ENCODE results near the gene KRTAP5-6. TPM values are rescaled to one million over a fixed set of nuclear protein-coding genes. Genes with fewer than 3 reads are reported as not detected.

Gene KRTAP5-6
- total RNA-seq, 1 donor from 2014 or later = not detected

- FAIRE-seq = peak; percentile 52
- no peak for DNase-seq (ENCODE audit: low read depth)
- Histone ChIP-seq H3K4me3 (ENCODE audit: low read depth, low read length) (no peak overlapping the region), H3K36me3 (ENCODE audit: control insufficient read depth, insufficient read depth, low read length) (no peaks in the 10 kb centered on the region), H3K27me3 (ENCODE audit: control insufficient read depth, insufficient read depth, low read length) (no peaks in the 10 kb centered on the region)
- TF ChIP-seq, protein P1, sequence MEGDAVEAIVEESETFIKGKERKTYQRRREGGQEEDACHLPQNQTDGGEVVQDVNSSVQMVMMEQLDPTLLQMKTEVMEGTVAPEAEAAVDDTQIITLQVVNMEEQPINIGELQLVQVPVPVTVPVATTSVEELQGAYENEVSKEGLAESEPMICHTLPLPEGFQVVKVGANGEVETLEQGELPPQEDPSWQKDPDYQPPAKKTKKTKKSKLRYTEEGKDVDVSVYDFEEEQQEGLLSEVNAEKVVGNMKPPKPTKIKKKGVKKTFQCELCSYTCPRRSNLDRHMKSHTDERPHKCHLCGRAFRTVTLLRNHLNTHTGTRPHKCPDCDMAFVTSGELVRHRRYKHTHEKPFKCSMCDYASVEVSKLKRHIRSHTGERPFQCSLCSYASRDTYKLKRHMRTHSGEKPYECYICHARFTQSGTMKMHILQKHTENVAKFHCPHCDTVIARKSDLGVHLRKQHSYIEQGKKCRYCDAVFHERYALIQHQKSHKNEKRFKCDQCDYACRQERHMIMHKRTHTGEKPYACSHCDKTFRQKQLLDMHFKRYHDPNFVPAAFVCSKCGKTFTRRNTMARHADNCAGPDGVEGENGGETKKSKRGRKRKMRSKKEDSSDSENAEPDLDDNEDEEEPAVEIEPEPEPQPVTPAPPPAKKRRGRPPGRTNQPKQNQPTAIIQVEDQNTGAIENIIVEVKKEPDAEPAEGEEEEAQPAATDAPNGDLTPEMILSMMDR (IDR thresholded peaks at IDR 0.05; ENCODE audit: insufficient read depth, low read length, severe bottlenecking) = no peak
Observed at GRCh38 chr11:1673446-1674172, 23.4 kb upstream of the KRTAP5-6 start.

DNA sequence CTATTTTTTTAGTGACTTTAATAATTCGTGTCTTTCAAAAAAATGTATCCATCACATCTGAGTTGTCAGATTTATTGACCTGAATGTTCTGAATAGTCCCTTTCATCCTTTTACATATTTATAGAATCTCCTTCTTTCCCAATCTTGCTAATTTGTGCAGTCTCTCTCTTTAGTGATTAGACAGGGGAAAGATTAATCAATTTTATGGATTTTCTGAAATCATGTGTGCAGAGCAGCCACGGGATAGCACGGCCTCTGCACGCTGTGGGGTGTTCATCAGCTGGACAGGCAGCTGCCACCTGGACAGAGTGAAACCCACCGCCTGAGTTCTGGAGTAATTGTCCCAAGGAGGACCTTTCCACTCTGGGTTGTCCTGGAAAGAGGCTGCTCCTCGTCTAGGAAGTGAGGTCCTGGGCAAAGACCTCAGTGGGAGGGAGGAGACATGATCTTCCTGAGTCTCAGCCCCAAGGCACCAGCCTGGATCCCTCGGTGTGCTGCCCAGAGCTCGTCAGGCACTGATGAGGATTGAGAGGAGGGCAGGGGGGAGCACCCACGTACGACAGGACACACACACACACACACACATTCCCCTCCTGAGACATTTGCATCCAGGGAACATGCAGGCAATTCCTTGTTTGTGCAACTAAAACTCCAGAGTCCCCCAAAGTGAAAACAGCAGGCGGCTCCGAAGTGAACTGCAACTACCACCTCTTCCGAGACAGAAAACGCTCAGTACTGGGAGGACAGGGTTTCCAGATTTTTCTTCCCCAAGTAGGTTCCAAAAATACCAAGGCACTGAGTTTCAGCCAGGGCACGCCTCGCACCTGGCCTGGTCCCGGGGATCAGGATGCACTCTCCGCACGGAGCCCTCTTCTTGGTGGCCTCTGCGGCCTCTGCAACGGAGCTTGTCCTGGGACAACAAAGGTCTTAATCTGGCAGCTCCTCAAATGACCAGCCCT lies 22.5 kb upstream of the KRTAP5-6 start:
- Histone ChIP-seq H3K4me3 (ENCODE audit: low read depth, low read length) (no peak overlapping the region), H3K36me3 (ENCODE audit: control insufficient read depth, insufficient read depth, low read length) (no peaks in the 10 kb centered on the region), H3K27me3 (ENCODE audit: control insufficient read depth, insufficient read depth, low read length) (no peaks in the 10 kb centered on the region)
- no peak for DNase-seq (ENCODE audit: low read depth)
- TF ChIP-seq, protein P1 (IDR thresholded peaks at IDR 0.05; ENCODE audit: insufficient read depth, low read length, severe bottlenecking) = no peak
- FAIRE-seq = no peak

GRCh38 chr11:1675536-1676228 lies 21.3 kb upstream of the KRTAP5-6 start:
- H3K36me3 ChIP-seq (ENCODE audit: control insufficient read depth, insufficient read depth, low read length) = no peaks in the 10 kb centered on the region
- no peak for FAIRE-seq
- H3K27me3 ChIP-seq (ENCODE audit: control insufficient read depth, insufficient read depth, low read length) = no peaks in the 10 kb centered on the region
- DNase-seq (ENCODE audit: low read depth) = no peak
- H3K4me3 ChIP-seq (ENCODE audit: low read depth, low read length) = no peak overlapping the region
- TF ChIP-seq, protein P1 (IDR thresholded peaks at IDR 0.05; ENCODE audit: insufficient read depth, low read length, severe bottlenecking) = no peak

GRCh38 chr11:1676229-1676740 lies 20.7 kb upstream of the KRTAP5-6 start:
- no peaks in the 10 kb centered on the region for H3K27me3 ChIP-seq (ENCODE audit: control insufficient read depth, insufficient read depth, low read length)
- H3K36me3 ChIP-seq (ENCODE audit: control insufficient read depth, insufficient read depth, low read length) = no peaks in the 10 kb centered on the region
- H3K4me3 ChIP-seq (ENCODE audit: low read depth, low read length) = no peak overlapping the region
- TF ChIP-seq, protein P1 (IDR thresholded peaks at IDR 0.05; ENCODE audit: insufficient read depth, low read length, severe bottlenecking) = no peak
- FAIRE-seq (no peak), DNase-seq (ENCODE audit: low read depth) (no peak)

DNA sequence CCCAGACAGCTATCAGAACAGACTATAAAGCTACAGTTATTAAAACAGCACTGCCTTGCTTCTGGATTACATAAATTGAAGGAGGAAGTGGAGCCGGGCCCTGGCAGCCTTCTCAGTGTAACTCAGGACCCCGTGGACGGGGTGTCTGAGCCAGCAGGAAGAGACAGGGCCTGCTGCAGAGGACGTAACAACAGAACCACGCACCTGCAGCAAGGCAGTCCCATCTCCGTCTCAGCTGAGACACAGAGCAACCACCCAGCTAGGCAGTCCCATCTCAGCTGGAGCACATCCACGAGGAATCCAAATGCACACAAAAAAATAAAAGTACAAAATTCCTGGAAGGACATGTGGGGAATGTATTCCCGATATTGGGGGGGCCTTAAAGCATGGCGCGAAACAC lies 17.1 kb upstream of the KRTAP5-6 start:
- no peaks in the 10 kb centered on the region for H3K27me3 ChIP-seq (ENCODE audit: control insufficient read depth, insufficient read depth, low read length)
- TF ChIP-seq, protein P1 (IDR thresholded peaks at IDR 0.05; ENCODE audit: insufficient read depth, low read length, severe bottlenecking) = no peak
- DNase-seq (ENCODE audit: low read depth) = no peak
- H3K4me3 ChIP-seq (ENCODE audit: low read depth, low read length) = no peak overlapping the region
- no peak for FAIRE-seq
- H3K36me3 ChIP-seq (ENCODE audit: control insufficient read depth, insufficient read depth, low read length) = no peaks in the 10 kb centered on the region

Data from bronchial epithelial cell (primary cell).